OCI-LY3 (cell line): ENCODE data around the gene ZCCHC14.

Source experiments
- CTCF ChIP-seq: fragments of 200-600, 300-600 bp; sonication (generic); IDR thresholded peaks from 2 replicates; pipeline ENCODE4 v1.5.1; 2014; ENCODE audit warnings: antibody characterized with exemption, low read length, low read depth
- EZH2phosphoT487 ChIP-seq: fragments of 200-600 bp; shearing (Covaris generic); IDR thresholded peaks from 2 replicates; pipeline ENCODE4 v1.6.1; 2018; ENCODE audit warnings: antibody characterized with exemption, mixed run types, low read depth

- TF ChIP-seq CTCF (no peak), EZH2phosphoT487 (no peak)
Measured at GRCh38 chr16:87388818-87389134, 104.0 kb downstream of the ZCCHC14 start.
